Central memory CD8-positive, alpha-beta T cell (primary cell): ENCODE measurements around the gene TMX2.

Experiments
- ATAC-seq: fragments of 150-1000 bp; cut with Tn5 transposase; replicated peaks from 2 replicates; pipeline ENCODE4 v1.10.0; 2022; ENCODE audit warnings: mild to moderate bottlenecking, moderate FRiP score, moderate number of reproducible peaks; ENCODE audit not compliant: poor library complexity, severe bottlenecking; ENCODE audit errors: extremely low read depth
- DNase-seq, 2 donors: peaks; one replicate each; pipeline ENCODE4 v3.0.0; 2021; ENCODE audit warnings: low spot score in 2 of 2
- H3K27ac Mint-ChIP-seq: one replicate; pipeline ENCODE4 v1.8.0; 2022; ENCODE audit warnings: low read depth, mild to moderate bottlenecking, moderate library complexity, mixed read lengths
- H3K27me3 Mint-ChIP-seq: one replicate; pipeline ENCODE4 v1.8.0; 2022; ENCODE audit warnings: mixed read lengths
- H3K36me3 Mint-ChIP-seq: one replicate; pipeline ENCODE4 v1.8.0; 2022; ENCODE audit warnings: mild to moderate bottlenecking, moderate library complexity, mixed read lengths; ENCODE audit not compliant: insufficient read depth
- H3K4me1 Mint-ChIP-seq: one replicate; pipeline ENCODE4 v1.8.0; 2022; ENCODE audit warnings: mixed read lengths
- H3K4me3 Mint-ChIP-seq: one replicate; pipeline ENCODE4 v1.8.0; 2022; ENCODE audit warnings: mild to moderate bottlenecking, moderate library complexity, mixed read lengths
- H3K9me3 Mint-ChIP-seq: one replicate; pipeline ENCODE4 v1.8.0; 2022; ENCODE audit warnings: mixed read lengths

Gene TMX2

DNA sequence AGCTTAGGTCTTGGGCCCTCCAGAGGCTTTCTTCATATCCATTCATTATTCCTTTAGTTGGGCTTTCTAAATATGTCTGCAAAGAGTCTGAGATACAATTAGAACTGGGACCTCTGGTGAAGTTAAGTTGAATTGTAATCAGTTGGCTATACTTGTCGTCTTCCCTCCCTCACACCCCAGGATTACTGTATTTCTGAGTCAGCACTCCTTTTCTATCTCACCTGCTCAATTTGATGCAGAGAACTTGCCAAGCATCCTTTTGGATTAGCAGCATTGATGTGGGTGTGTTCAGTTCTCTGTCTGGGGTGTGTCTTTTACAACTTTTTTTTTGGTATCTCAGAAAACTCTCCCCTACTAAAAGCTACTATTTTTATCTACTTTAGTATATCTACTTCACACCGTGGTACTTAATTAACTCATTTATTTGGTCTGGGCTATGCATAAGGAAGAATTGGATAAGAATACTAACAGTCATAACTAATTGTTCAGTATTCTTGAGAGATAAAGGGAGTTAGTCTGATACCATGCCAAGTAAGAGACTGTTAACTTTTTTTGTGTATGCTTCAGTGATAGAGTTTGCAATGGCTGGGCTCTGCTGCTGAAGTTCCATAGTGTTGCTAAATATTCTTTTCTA lies 64.3 kb downstream of the TMX2 start:
- ATAC-seq (no peak), DNase-seq (no peak)
- H3K4me1 Mint-ChIP-seq, result peaks cover 16% of the 10 kb centered on the region
- no peak overlapping the region for H3K27ac Mint-ChIP-seq
- H3K27me3 Mint-ChIP-seq, result no peaks in the 10 kb centered on the region
- no peaks in the 10 kb centered on the region for H3K36me3 Mint-ChIP-seq
- no peaks in the 10 kb centered on the region for H3K9me3 Mint-ChIP-seq
- H3K4me3 Mint-ChIP-seq, result no peak overlapping the region

DNA sequence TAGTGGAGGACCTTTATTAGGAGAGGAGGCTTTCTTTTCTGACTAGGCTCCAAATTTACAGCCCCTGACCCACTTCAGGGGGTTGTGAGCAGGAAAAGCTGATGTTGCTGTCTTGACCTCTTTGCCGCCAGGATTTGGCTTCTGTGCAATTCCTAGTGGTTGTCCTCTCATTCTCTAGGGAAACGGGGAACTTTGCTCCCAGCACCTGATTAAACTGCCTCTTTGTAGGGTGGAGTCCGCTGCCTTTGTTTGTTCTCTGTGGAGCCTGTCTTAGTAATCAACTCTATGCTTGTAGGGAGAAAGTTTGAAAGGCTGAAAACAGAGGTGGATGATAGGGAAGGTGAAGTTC lies 65.5 kb downstream of the TMX2 start:
- DNase-seq (no peak), ATAC-seq (no peak)
- Mint-ChIP-seq H3K4me1 (peaks cover 16% of the 10 kb centered on the region), H3K9me3 (no peaks in the 10 kb centered on the region), H3K27me3 (no peaks in the 10 kb centered on the region), H3K4me3 (no peak overlapping the region), H3K27ac (no peak overlapping the region), H3K36me3 (no peaks in the 10 kb centered on the region)

DNA sequence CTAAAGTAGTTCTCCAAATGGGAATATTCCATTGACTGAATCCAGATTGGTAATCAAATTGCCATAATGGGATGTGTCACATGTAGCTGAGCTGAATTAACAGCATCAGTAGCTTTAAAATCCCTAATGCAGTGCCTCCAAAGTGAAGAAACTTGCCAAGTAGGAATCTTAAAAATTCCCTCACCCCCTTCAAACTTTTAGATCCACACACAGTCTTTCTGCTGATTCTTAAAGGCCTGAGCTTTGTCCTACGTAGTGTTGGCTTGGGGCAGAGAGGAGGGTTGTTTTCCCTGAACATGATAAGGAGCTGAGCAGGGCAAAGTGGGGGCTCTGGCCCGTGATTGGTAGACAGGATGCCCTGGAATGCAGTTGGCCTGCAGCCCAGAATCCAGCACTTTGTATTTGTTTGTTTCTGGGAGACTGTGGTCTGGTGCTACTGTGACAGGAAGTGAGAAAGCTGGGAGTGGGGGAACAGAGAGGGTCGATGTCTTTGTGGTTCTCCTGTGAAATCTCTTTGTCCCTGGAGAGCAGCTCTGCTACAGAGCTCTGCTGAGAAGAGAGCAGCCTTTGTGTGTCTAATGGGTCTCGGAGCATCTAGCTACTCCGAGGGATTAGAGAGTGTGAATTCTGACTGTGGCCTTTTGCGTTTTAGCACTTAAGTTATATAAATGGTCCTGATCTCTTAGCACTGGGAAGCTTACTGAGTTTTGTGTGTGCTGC lies 66.1 kb downstream of the TMX2 start:
- Mint-ChIP-seq H3K4me1 (peaks cover 16% of the 10 kb centered on the region), H3K27me3 (no peaks in the 10 kb centered on the region), H3K36me3 (no peaks in the 10 kb centered on the region), H3K27ac (no peak overlapping the region), H3K4me3 (no peak overlapping the region), H3K9me3 (no peaks in the 10 kb centered on the region)
- no peak for DNase-seq
- ATAC-seq, result no peak

DNA sequence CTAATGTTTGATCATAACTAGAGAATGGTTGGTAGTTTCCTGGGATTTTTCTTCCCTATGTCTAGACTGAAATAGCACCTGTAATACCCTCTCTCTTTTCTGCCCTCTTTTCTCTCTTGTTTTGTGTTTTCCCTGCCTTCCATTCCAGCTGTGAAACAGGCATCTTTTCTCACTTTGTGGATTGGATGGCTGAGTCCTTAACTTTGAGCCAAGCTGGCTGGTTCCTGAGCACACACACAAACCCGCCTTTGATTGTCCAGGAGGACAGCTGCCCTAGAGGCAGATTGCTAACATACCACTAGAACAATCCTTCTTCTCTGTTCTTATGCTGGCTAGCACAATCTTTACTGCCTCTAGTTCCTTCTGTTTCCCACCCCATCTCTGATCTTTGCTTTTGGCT lies 66.9 kb downstream of the TMX2 start:
- H3K4me1 Mint-ChIP-seq, result peaks cover 16% of the 10 kb centered on the region
- DNase-seq (no peak), ATAC-seq (no peak)
- H3K27me3 Mint-ChIP-seq, result no peaks in the 10 kb centered on the region
- no peak overlapping the region for H3K27ac Mint-ChIP-seq
- H3K4me3 Mint-ChIP-seq, result no peak overlapping the region
- no peaks in the 10 kb centered on the region for H3K36me3 Mint-ChIP-seq
- no peaks in the 10 kb centered on the region for H3K9me3 Mint-ChIP-seq

DNA sequence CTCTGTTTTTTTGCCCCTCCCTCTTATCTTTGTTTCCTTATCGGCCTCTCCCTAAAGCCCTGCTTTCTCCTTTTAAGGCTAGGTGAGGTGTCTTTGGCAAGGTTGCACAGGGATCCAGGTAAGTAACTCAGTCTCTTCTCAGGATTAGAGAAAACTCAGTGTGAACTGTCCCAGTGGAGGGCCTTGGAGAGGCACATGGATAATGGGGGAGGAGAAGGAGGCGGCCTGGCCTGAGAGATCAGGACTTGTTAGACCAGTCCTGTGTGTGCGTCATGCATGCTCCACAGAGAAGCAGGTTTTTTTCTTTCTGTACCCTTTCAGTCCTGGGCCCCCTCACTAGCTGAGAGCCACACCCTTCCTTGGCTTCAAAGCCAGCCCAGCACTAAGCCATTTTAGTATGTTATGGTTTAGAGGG lies 69.1 kb downstream of the TMX2 start:
- no peaks in the 10 kb centered on the region for H3K27me3 Mint-ChIP-seq
- H3K4me1 Mint-ChIP-seq, result peaks cover 4% of the 10 kb centered on the region
- no peaks in the 10 kb centered on the region for H3K36me3 Mint-ChIP-seq
- H3K27ac Mint-ChIP-seq, result no peak overlapping the region
- H3K9me3 Mint-ChIP-seq, result no peaks in the 10 kb centered on the region
- DNase-seq (no peak), ATAC-seq (no peak)
- H3K4me3 Mint-ChIP-seq, result no peak overlapping the region

DNA sequence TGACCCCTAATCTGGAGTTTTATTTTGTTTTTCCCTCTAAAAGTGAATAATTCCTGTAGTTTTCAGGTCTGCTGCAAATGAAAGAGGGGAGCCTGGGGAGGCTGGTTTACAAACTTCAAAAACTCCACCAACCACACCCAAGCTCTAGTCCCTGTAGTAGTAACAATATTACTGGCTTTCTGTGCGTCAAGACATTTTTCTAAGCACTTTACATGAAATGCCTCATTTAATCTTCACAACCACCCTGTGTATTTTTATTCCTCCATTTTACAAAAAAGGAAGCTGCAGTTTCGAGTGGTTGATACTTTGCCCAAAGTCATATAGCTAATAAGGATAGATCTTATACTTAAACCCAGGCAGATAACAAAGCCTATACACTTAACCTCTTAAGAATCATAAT lies 72.7 kb downstream of the TMX2 start:
- no peak overlapping the region for H3K27ac Mint-ChIP-seq
- H3K4me1 Mint-ChIP-seq, result no peaks in the 10 kb centered on the region
- DNase-seq (no peak), ATAC-seq (no peak)
- H3K4me3 Mint-ChIP-seq, result no peak overlapping the region
- no peaks in the 10 kb centered on the region for H3K27me3 Mint-ChIP-seq
- no peaks in the 10 kb centered on the region for H3K9me3 Mint-ChIP-seq
- H3K36me3 Mint-ChIP-seq, result no peaks in the 10 kb centered on the region

DNA sequence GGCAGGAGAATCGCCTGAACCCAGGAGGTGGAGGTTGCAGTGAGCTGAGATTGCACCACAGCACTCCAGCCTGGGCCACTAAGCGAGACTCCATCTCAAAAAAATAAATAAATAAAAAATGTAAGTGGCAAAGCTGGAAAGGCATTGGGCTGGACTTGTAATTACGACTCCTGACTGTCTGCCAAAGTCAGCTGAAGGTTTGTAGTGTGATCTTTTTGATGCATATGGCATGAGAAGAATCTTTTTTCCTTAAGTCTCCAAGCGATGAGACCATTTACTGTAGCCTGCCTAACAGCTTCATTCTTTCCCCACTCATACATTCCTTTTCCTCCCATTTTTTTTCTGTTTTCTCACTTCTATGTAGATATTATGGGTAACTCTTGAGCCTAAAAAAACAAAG lies 74.0 kb downstream of the TMX2 start:
- ATAC-seq, result no peak
- Mint-ChIP-seq H3K36me3 (peaks cover 2% of the 10 kb centered on the region), H3K27ac (no peak overlapping the region), H3K4me3 (no peak overlapping the region), H3K4me1 (peaks cover under 1% of the 10 kb centered on the region), H3K9me3 (no peaks in the 10 kb centered on the region), H3K27me3 (no peaks in the 10 kb centered on the region)
- no peak for DNase-seq

DNA sequence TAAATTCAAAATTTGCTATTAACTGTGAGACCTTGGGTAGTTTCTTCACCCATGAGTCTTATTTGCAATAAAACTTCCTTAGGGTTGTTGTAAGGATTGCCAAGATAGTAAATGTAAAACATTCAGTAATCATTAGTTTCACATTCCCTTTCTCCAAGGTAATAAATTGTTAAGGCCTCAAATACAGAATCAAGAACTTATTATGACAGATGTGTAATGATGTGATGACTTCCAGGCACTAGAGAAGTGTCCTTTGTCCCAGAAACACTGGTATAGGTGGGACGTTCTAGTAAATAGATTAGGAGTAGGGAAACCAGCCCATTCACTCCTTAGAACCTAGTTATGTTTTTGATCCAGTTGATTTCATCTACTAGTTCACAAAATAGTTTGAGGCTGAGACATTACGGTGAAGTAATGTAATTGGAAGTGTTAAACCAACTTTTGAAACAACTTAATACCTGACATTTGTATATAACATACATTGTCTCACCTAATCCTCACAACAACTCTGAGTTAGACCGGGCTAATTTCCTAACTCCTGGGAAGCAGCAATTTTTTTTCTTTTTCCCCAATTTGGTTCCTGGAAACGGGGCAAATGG lies 74.7 kb downstream of the TMX2 start:
- no peak overlapping the region for H3K4me3 Mint-ChIP-seq
- no peaks in the 10 kb centered on the region for H3K27me3 Mint-ChIP-seq
- H3K27ac Mint-ChIP-seq, result no peak overlapping the region
- H3K36me3 Mint-ChIP-seq, result peaks cover 6% of the 10 kb centered on the region
- no peak for DNase-seq
- ATAC-seq, result no peak
- no peaks in the 10 kb centered on the region for H3K9me3 Mint-ChIP-seq
- H3K4me1 Mint-ChIP-seq, result peaks cover 7% of the 10 kb centered on the region

DNA sequence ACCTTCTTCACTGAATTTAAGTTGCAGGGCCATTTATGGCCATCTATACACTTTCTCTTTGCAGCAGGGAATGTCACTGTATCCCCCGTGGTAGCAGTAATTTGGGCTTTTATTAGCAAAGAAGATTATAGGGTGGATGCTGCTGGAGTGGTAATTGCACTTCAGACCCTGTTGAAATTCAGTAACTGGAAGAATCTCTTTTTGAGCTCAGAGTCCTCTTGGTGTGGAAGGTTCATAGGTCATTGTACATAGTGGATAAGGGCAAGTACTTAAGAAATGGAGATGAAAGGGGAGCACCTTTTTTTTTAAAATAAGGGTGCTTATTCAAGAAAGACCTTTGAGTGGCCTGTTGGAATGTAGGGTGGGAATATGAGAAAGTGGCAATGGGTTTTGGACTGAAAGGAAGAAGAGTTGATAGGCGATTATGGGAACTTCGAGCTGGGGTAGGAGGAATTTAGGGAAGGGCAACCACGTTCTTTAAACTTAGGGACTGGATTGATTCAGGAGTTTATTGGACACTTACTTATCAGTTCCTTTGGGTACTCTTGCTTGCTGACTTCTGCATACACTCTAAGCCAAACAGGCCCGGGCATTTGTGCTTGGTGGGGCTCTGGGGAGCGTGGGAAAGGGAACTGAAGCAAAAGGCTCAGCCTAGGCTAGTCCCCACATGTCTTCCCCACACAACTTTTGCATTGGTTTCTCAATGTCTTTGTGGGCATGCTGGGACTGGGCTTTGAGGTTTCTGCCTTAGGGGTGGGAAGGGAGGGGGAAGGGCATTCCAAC lies 75.7 kb downstream of the TMX2 start:
- peaks cover 17% of the 10 kb centered on the region for H3K4me1 Mint-ChIP-seq
- peaks cover 8% of the 10 kb centered on the region for H3K36me3 Mint-ChIP-seq
- DNase-seq, result no peak
- H3K4me3 Mint-ChIP-seq, result no peak overlapping the region
- H3K9me3 Mint-ChIP-seq, result no peaks in the 10 kb centered on the region
- H3K27ac Mint-ChIP-seq, result no peak overlapping the region
- H3K27me3 Mint-ChIP-seq, result no peaks in the 10 kb centered on the region
- ATAC-seq, result no peak

DNA sequence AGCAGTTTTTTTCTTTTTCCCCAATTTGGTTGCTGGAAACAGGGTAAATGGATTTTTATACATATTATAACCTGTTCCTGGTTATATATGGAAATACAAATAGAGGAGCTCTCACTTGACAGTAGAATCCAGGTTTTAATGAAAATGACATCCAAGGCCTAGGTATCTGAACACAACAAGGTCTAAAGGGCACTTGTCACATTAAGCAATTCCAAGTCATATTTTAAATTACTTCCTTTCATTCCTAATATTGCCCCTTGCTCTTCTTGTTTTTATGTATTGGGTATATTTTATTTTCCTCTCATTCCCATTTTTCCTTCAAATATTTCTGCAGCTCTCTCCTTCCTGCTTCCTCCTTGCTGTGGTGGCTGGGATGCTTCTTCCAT lies 76.3 kb downstream of the TMX2 start:
- no peak for DNase-seq
- H3K4me3 Mint-ChIP-seq, result no peak overlapping the region
- no peak for ATAC-seq
- H3K36me3 Mint-ChIP-seq, result peaks cover 8% of the 10 kb centered on the region
- no peaks in the 10 kb centered on the region for H3K9me3 Mint-ChIP-seq
- H3K27me3 Mint-ChIP-seq, result no peaks in the 10 kb centered on the region
- no peak overlapping the region for H3K27ac Mint-ChIP-seq
- H3K4me1 Mint-ChIP-seq, result peaks cover 23% of the 10 kb centered on the region
